Measurements from ENCODE around the gene AURKAIP1. TPM values are rescaled to one million over a fixed set of nuclear protein-coding genes. Genes with fewer than 3 reads are reported as not detected.

The AURKAIP1 gene
- total and polyA plus RNA-seq, 2 of the 13 experiments (the other 11 are each of a cell fraction or from before 2014, with no cell fraction given): 69.5 to 175 TPM

DNA sequence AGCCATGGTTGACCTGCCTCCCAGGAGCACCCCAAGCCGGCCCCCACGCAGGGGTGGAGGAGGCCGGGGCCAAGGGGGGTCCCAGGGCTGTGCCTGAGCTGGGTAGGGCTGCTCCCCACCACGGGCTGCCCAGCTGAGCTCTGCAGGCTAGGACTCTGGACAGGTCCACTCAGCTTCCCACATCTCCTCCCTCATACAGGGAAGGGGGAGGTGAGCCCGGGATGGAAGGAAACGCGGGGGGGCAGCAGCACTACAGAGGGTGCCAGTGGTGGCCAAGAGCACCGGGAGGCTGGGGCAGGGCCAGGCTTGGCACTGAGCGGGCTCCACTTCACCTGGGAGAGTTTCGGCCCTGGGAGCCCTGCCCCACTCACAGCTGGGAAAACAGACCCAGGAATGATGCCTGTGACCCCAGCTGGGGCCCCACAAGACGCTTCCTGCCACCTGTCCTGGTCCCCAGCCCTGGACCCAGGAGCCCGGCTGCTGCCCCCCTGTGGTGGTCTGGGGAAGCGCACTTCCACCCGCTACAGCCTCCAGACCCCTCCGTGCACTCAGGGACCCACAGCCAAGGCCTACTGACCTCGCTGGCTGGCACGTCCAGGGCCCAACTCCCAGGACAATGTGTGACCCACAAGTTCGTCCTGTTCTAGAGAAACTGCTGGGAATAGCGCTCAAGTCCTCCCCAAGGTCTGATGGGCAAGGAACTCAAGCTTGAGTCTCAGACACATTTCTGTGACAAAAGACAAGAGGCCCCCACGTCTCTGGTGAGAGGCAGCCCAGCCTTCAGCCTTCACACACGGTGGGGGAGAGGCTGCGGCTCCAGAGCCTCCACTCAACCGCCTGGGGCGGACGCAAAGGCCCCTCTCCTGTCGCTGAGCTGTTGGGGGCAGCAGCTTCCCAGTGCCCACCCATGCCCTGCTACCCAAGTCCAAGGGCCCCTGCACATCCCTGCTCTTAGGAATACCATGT lies 3.0 kb downstream of the AURKAIP1 start (continued):
- TF ChIP-seq, protein P1, sequence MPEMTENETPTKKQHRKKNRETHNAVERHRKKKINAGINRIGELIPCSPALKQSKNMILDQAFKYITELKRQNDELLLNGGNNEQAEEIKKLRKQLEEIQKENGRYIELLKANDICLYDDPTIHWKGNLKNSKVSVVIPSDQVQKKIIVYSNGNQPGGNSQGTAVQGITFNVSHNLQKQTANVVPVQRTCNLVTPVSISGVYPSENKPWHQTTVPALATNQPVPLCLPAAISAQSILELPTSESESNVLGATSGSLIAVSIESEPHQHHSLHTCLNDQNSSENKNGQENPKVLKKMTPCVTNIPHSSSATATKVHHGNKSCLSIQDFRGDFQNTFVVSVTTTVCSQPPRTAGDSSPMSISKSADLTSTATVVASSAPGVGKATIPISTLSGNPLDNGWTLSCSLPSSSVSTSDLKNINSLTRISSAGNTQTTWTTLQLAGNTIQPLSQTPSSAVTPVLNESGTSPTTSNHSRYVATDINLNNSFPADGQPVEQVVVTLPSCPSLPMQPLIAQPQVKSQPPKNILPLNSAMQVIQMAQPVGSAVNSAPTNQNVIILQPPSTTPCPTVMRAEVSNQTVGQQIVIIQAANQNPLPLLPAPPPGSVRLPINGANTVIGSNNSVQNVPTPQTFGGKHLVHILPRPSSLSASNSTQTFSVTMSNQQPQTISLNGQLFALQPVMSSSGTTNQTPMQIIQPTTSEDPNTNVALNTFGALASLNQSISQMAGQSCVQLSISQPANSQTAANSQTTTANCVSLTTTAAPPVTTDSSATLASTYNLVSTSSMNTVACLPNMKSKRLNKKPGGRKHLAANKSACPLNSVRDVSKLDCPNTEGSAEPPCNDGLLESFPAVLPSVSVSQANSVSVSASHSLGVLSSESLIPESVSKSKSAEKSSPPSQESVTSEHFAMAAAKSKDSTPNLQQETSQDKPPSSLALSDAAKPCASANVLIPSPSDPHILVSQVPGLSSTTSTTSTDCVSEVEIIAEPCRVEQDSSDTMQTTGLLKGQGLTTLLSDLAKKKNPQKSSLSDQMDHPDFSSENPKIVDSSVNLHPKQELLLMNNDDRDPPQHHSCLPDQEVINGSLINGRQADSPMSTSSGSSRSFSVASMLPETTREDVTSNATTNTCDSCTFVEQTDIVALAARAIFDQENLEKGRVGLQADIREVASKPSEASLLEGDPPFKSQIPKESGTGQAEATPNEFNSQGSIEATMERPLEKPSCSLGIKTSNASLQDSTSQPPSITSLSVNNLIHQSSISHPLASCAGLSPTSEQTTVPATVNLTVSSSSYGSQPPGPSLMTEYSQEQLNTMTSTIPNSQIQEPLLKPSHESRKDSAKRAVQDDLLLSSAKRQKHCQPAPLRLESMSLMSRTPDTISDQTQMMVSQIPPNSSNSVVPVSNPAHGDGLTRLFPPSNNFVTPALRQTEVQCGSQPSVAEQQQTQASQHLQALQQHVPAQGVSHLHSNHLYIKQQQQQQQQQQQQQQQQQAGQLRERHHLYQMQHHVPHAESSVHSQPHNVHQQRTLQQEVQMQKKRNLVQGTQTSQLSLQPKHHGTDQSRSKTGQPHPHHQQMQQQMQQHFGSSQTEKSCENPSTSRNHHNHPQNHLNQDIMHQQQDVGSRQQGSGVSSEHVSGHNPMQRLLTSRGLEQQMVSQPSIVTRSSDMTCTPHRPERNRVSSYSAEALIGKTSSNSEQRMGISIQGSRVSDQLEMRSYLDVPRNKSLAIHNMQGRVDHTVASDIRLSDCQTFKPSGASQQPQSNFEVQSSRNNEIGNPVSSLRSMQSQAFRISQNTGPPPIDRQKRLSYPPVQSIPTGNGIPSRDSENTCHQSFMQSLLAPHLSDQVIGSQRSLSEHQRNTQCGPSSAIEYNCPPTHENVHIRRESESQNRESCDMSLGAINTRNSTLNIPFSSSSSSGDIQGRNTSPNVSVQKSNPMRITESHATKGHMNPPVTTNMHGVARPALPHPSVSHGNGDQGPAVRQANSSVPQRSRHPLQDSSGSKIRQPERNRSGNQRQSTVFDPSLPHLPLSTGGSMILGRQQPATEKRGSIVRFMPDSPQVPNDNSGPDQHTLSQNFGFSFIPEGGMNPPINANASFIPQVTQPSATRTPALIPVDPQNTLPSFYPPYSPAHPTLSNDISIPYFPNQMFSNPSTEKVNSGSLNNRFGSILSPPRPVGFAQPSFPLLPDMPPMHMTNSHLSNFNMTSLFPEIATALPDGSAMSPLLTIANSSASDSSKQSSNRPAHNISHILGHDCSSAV (CRISPR knock-in tag; IDR thresholded peaks at IDR 0.05; ENCODE audit: borderline replicate concordance): no peak
- TF ChIP-seq, protein P2, sequence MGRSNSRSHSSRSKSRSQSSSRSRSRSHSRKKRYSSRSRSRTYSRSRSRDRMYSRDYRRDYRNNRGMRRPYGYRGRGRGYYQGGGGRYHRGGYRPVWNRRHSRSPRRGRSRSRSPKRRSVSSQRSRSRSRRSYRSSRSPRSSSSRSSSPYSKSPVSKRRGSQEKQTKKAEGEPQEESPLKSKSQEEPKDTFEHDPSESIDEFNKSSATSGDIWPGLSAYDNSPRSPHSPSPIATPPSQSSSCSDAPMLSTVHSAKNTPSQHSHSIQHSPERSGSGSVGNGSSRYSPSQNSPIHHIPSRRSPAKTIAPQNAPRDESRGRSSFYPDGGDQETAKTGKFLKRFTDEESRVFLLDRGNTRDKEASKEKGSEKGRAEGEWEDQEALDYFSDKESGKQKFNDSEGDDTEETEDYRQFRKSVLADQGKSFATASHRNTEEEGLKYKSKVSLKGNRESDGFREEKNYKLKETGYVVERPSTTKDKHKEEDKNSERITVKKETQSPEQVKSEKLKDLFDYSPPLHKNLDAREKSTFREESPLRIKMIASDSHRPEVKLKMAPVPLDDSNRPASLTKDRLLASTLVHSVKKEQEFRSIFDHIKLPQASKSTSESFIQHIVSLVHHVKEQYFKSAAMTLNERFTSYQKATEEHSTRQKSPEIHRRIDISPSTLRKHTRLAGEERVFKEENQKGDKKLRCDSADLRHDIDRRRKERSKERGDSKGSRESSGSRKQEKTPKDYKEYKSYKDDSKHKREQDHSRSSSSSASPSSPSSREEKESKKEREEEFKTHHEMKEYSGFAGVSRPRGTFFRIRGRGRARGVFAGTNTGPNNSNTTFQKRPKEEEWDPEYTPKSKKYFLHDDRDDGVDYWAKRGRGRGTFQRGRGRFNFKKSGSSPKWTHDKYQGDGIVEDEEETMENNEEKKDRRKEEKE (IDR thresholded peaks at IDR 0.05): no peak
- TF ChIP-seq ZBTB7A (CRISPR knock-in tag; IDR thresholded peaks at IDR 0.05) (0 out of 2 replicates have a peak, but pooled peaks have one; percentile 42), MTA1 (CRISPR knock-in tag; IDR thresholded peaks at IDR 0.05; ENCODE audit: borderline replicate concordance) (0 out of 2 replicates have a peak, but pooled peaks have one; percentile 59), AGO2 (optimal IDR thresholded peaks at IDR 0.05; ENCODE audit: low read depth, low read length) (peak; percentile 36)
- TF ChIP-seq, protein P3, sequence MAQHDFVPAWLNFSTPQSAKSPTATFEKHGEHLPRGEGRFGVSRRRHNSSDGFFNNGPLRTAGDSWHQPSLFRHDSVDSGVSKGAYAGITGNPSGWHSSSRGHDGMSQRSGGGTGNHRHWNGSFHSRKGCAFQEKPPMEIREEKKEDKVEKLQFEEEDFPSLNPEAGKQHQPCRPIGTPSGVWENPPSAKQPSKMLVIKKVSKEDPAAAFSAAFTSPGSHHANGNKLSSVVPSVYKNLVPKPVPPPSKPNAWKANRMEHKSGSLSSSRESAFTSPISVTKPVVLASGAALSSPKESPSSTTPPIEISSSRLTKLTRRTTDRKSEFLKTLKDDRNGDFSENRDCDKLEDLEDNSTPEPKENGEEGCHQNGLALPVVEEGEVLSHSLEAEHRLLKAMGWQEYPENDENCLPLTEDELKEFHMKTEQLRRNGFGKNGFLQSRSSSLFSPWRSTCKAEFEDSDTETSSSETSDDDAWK (CRISPR knock-in tag; IDR thresholded peaks at IDR 0.05): no peak
- TF ChIP-seq, protein P4, sequence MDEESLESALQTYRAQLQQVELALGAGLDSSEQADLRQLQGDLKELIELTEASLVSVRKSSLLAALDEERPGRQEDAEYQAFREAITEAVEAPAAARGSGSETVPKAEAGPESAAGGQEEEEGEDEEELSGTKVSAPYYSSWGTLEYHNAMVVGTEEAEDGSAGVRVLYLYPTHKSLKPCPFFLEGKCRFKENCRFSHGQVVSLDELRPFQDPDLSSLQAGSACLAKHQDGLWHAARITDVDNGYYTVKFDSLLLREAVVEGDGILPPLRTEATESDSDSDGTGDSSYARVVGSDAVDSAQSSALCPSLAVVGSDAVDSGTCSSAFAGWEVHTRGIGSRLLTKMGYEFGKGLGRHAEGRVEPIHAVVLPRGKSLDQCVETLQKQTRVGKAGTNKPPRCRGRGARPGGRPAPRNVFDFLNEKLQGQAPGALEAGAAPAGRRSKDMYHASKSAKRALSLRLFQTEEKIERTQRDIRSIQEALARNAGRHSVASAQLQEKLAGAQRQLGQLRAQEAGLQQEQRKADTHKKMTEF (CRISPR knock-in tag; IDR thresholded peaks at IDR 0.05): 0 out of 2 replicates have a peak, but pooled peaks have one; percentile 34
